CD8-positive, alpha-beta memory T cell (primary cell): ENCODE results near the gene DTX1. TPM values are rescaled to one million over a fixed set of nuclear protein-coding genes. Genes with fewer than 3 reads are reported as not detected.

Source experiments
- CTCF ChIA-PET: fragments of 350-600 bp; sonication (Branson Sonifier 250); formaldehyde crosslinking; loops from one replicate; lab custom pipeline; 2021; ENCODE audit warnings: antibody characterized with exemption; lab: Charles Lee
- POLR2A ChIA-PET: fragments of 350-600 bp; sonication (Branson Sonifier 250); formaldehyde crosslinking; loops from one replicate; lab custom pipeline; 2021; ENCODE audit warnings: antibody characterized with exemption; lab: Charles Lee
- DNase-seq, 5 donors: peaks; one replicate each; pipeline versions ENCODE4 v3.0.0 to v3.0.0-alpha.2; 2020 to 2022; ENCODE audit warnings: mixed read lengths in 1 of 5
- H3K27ac ChIP-seq: one replicate; pipeline ENCODE4 v1.7.0; 2013; ENCODE audit warnings: low read depth, mild to moderate bottlenecking, low read length, moderate library complexity
- H3K27me3 ChIP-seq: 2 replicates; pipeline ENCODE4 v1.7.0; 2013; ENCODE audit warnings: low read length, mild to moderate bottlenecking; ENCODE audit not compliant: insufficient read depth, poor library complexity, severe bottlenecking
- H3K36me3 ChIP-seq: 2 replicates; pipeline ENCODE4 v1.7.0; 2013; ENCODE audit warnings: mild to moderate bottlenecking, low read length, moderate library complexity; ENCODE audit not compliant: insufficient read depth
- H3K4me1 ChIP-seq: 2 replicates; pipeline ENCODE4 v1.7.0; 2013; ENCODE audit warnings: mild to moderate bottlenecking, low read length, moderate library complexity; ENCODE audit not compliant: insufficient read depth
- H3K4me3 ChIP-seq: 2 replicates; pipeline ENCODE4 v1.7.0; 2013; ENCODE audit warnings: mild to moderate bottlenecking, low read length
- H3K9me3 ChIP-seq: 2 replicates; pipeline ENCODE4 v1.7.0; 2013; ENCODE audit warnings: mild to moderate bottlenecking, low read length
- H3K27ac Mint-ChIP-seq, 8 donors: one replicate each; pipeline ENCODE4 v1.8.0; 2020 to 2021; ENCODE audit warnings: mixed read lengths in 8 of 8, mild to moderate bottlenecking in 6 of 8, inconsistent platforms in 3 of 8, moderate library complexity in 3 of 8
- H3K27me3 Mint-ChIP-seq, 2 donors: one replicate each; pipeline ENCODE4 v1.8.0; 2020 to 2021; ENCODE audit warnings: mixed read lengths in 2 of 2, mild to moderate bottlenecking in 1 of 2, moderate library complexity in 1 of 2
- H3K36me3 Mint-ChIP-seq, 3 donors: one replicate each; pipeline ENCODE4 v1.8.0; 2020 to 2021; ENCODE audit warnings: mixed read lengths in 3 of 3, inconsistent platforms in 1 of 3, mild to moderate bottlenecking in 1 of 3
- H3K4me1 Mint-ChIP-seq, 3 donors: one replicate each; pipeline ENCODE4 v1.8.0; 2020 to 2021; ENCODE audit warnings: mixed read lengths in 3 of 3, inconsistent platforms in 1 of 3, mild to moderate bottlenecking in 1 of 3
- H3K4me3 Mint-ChIP-seq, 7 donors: one replicate each; pipeline ENCODE4 v1.8.0; 2020 to 2021; ENCODE audit warnings: mixed read lengths in 7 of 7, mild to moderate bottlenecking in 6 of 7, moderate library complexity in 4 of 7, inconsistent platforms in 2 of 7
- H3K9me3 Mint-ChIP-seq, 5 donors: one replicate each; pipeline ENCODE4 v1.8.0; 2020 to 2022; ENCODE audit warnings: mixed read lengths in 5 of 5, mild to moderate bottlenecking in 3 of 5, moderate library complexity in 2 of 5, inconsistent platforms in 1 of 5
- polyA plus RNA-seq: library from polyadenylated mRNA; unstranded; fragments of 300-500 nt; fragmentation: Illumina TruSeq; gene quantifications from one replicate; pipeline ENCODE4 v1.2.3, GENCODE V29; 2021
- total RNA-seq, 2 experiments: library from RNA; stranded (reverse); gene quantifications; one replicate each; pipeline ENCODE4 v1.2.3, GENCODE V29; 2021

The DTX1 gene
- total and polyA plus RNA-seq, 3 experiments from 2014 or later: 0.98 to 2.2 (median 2.0) TPM

- Histone ChIP-seq H3K4me1 (no peaks in the 10 kb centered on the region), H3K36me3 (no peaks in the 10 kb centered on the region), H3K4me3 (no peak overlapping the region), H3K27me3 (no peaks in the 10 kb centered on the region), H3K27ac (no peak overlapping the region), H3K9me3 (no peaks in the 10 kb centered on the region)
- Mint-ChIP-seq H3K36me3 (no peaks in the 10 kb centered on the region), H3K4me3 (no peak overlapping the region), H3K9me3 (no peaks in the 10 kb centered on the region), H3K27me3 (no peaks in the 10 kb centered on the region), H3K27ac (peak overlapping the region in 1 of 8 donors; percentile 12), H3K4me1 (no peaks in the 10 kb centered on the region)
- DNase-seq: no peak
- ChIA-PET CTCF (no interaction called here), POLR2A (no interaction called here)
These were observed 72.5 kb downstream of the DTX1 start for GRCh38 chr12:113128802-113129663.

GRCh38 chr12:113129664-113130456 lies 73.3 kb downstream of the DTX1 start:
- H3K36me3 Mint-ChIP-seq: no peaks in the 10 kb centered on the region
- no peak overlapping the region for H3K27ac ChIP-seq
- no peak for DNase-seq
- no peak overlapping the region for H3K4me3 ChIP-seq
- H3K4me3 Mint-ChIP-seq: no peak overlapping the region
- peaks cover 0 to 1% (median 1%) of the 10 kb centered on the region in 3 donors for H3K4me1 Mint-ChIP-seq
- H3K4me1 ChIP-seq: peaks cover 1% of the 10 kb centered on the region
- H3K27me3 Mint-ChIP-seq: peaks cover 0 to 2% of the 10 kb centered on the region in 2 donors
- H3K9me3 ChIP-seq: no peaks in the 10 kb centered on the region
- no peaks in the 10 kb centered on the region for H3K27me3 ChIP-seq
- ChIA-PET CTCF (no interaction called here), POLR2A (no interaction called here)
- no peaks in the 10 kb centered on the region for H3K9me3 Mint-ChIP-seq
- peak overlapping the region in 1 of 8 donors; percentile 33 for H3K27ac Mint-ChIP-seq
- H3K36me3 ChIP-seq: no peaks in the 10 kb centered on the region

DNA sequence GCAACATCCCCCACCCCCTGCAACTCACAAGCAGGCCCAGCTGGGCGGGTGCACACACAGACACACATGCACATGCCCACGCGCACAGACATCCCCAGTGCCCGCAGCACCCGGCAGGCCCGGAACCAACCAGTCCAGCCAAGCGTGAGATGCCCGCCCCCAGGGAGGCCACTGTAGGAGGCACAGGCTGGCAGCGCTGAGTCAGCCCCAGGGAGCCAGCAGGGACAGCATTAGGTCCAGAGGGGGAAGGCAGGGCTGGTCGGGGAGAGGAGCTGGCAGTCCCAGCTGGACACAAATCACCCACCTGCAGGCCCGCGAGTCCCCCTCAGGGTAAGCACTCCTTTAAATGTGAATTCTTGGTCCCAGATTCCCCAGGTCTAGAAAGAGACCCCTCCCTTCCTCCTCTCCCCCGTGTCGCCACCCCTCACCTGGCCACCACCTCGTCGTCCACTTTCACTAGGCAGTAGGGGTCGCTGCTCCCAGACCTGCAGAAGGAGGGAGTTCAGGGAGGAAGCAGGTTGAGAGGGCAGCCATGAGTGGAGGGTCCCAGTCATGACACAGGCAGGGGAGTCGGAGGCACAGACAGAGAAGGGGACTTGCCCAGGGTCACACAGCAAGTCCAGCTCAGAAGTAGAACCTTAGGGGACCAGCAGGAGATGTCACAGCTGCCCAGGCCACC lies 74.1 kb downstream of the DTX1 start:
- DNase-seq: no peak
- ChIA-PET POLR2A (no interaction called here), CTCF (no interaction called here)
- Mint-ChIP-seq H3K27me3 (peaks cover 0 to 2% of the 10 kb centered on the region in 2 donors), H3K4me1 (peaks cover 0 to 8% (median 1%) of the 10 kb centered on the region in 3 donors), H3K27ac (no peak overlapping the region), H3K9me3 (no peaks in the 10 kb centered on the region), H3K36me3 (no peaks in the 10 kb centered on the region), H3K4me3 (no peak overlapping the region)
- Histone ChIP-seq H3K27me3 (no peaks in the 10 kb centered on the region), H3K4me1 (peaks cover 6% of the 10 kb centered on the region), H3K9me3 (no peaks in the 10 kb centered on the region), H3K36me3 (no peaks in the 10 kb centered on the region), H3K4me3 (no peak overlapping the region), H3K27ac (no peak overlapping the region)

DNA sequence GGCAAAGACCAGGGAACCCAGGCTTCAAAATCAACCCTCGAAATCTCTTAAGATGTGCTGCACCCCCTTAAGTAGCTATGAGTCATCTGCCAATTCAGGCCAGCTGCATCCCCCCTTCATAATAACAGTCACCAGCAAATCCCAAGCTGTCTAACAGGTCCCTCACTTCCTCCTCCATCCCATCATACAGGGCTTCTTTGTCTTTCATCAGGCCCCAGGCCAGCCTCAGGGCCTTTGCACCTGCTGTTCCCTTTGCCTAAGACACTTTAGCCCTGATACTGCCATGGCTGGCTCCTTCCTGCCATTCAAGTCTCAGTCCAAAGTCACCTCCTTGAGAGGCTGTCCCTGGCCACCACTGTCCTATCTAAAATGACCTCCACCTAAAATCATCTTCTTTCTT lies 75.0 kb downstream of the DTX1 start:
- POLR2A ChIA-PET: no interaction called here
- no peaks in the 10 kb centered on the region for H3K27me3 ChIP-seq
- H3K36me3 Mint-ChIP-seq: no peaks in the 10 kb centered on the region
- CTCF ChIA-PET: no interaction called here
- DNase-seq: no peak
- H3K27me3 Mint-ChIP-seq: peaks cover 2 to 8% of the 10 kb centered on the region in 2 donors
- H3K9me3 ChIP-seq: no peaks in the 10 kb centered on the region
- H3K36me3 ChIP-seq: no peaks in the 10 kb centered on the region
- H3K4me3 Mint-ChIP-seq: no peak overlapping the region
- no peak overlapping the region for H3K4me3 ChIP-seq
- peak overlapping the region in 3 of 8 donors; percentile 49 to 76 (median 59) for H3K27ac Mint-ChIP-seq
- no peaks in the 10 kb centered on the region for H3K9me3 Mint-ChIP-seq
- peaks cover 1 to 17% (median 9%) of the 10 kb centered on the region in 3 donors for H3K4me1 Mint-ChIP-seq
- no peak overlapping the region for H3K27ac ChIP-seq
- H3K4me1 ChIP-seq: peaks cover 11% of the 10 kb centered on the region

DNA sequence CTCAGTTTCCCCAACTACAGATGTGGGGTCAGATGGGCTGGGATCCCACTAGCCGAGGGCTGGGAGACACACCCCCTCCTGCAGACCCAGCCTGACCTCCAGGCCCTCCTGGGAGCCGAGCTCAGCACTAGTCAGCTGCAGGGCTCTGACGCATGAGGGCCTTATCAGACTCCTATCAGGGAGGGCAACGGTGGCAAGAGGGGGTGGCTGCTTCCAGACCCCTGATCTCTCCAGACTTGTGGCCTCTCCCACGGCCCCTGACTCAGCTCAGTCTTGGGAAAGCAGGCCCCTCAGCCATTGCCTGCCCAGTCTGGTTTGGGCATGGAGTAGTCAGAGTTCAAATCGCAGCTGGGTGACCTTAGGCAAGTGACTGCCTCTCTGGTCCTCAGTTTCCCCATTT lies 76.5 kb downstream of the DTX1 start:
- no peak overlapping the region for H3K4me3 ChIP-seq
- no peak for DNase-seq
- H3K4me3 Mint-ChIP-seq: no peak overlapping the region
- POLR2A ChIA-PET: no interaction called here
- CTCF ChIA-PET: interaction anchor here (1.7 kb wide), 1 partner anchor 41 kb away, joined by 4 read pairs; no protein-coding TSS in a partner anchor
- no peaks in the 10 kb centered on the region for H3K9me3 ChIP-seq
- H3K36me3 ChIP-seq: no peaks in the 10 kb centered on the region
- no peaks in the 10 kb centered on the region for H3K27me3 ChIP-seq
- H3K4me1 Mint-ChIP-seq: peaks cover 3 to 21% (median 12%) of the 10 kb centered on the region in 3 donors
- H3K36me3 Mint-ChIP-seq: no peaks in the 10 kb centered on the region
- H3K4me1 ChIP-seq: peaks cover 14% of the 10 kb centered on the region
- peak overlapping the region in 1 of 8 donors; percentile 60 for H3K27ac Mint-ChIP-seq
- H3K27ac ChIP-seq: no peak overlapping the region
- H3K27me3 Mint-ChIP-seq: peaks cover 4 to 15% of the 10 kb centered on the region in 2 donors
- H3K9me3 Mint-ChIP-seq: no peaks in the 10 kb centered on the region

GRCh38 chr12:113133666-113134065 lies 77.1 kb downstream of the DTX1 start:
- Histone ChIP-seq H3K27me3 (no peaks in the 10 kb centered on the region), H3K4me1 (peaks cover 14% of the 10 kb centered on the region), H3K9me3 (no peaks in the 10 kb centered on the region), H3K36me3 (no peaks in the 10 kb centered on the region), H3K4me3 (no peak overlapping the region), H3K27ac (no peak overlapping the region)
- Mint-ChIP-seq H3K9me3 (no peaks in the 10 kb centered on the region), H3K27me3 (peaks cover 6 to 19% of the 10 kb centered on the region in 2 donors), H3K4me1 (peaks cover 3 to 21% (median 12%) of the 10 kb centered on the region in 3 donors), H3K4me3 (peak overlapping the region in 1 of 7 donors; percentile 27), H3K27ac (no peak overlapping the region), H3K36me3 (no peaks in the 10 kb centered on the region)
- CTCF ChIA-PET: interaction anchor here (1.1 to 1.7 kb wide), 3 partner anchors 19 to 85 kb away, joined by 3 to 4 read pairs (median 3); no protein-coding TSS in a partner anchor
- POLR2A ChIA-PET: no interaction called here
- DNase-seq: no peak

- Mint-ChIP-seq H3K27me3 (peaks cover 6 to 19% of the 10 kb centered on the region in 2 donors), H3K9me3 (no peaks in the 10 kb centered on the region), H3K27ac (no peak overlapping the region), H3K4me1 (peaks cover 3 to 21% (median 12%) of the 10 kb centered on the region in 3 donors), H3K36me3 (no peaks in the 10 kb centered on the region), H3K4me3 (peak overlapping the region in 1 of 7 donors; percentile 27)
- H3K4me3 ChIP-seq: no peak overlapping the region
- POLR2A ChIA-PET: no interaction called here
- no peaks in the 10 kb centered on the region for H3K27me3 ChIP-seq
- H3K4me1 ChIP-seq: peaks cover 14% of the 10 kb centered on the region
- no peak overlapping the region for H3K27ac ChIP-seq
- no peaks in the 10 kb centered on the region for H3K9me3 ChIP-seq
- DNase-seq: no peak
- no peaks in the 10 kb centered on the region for H3K36me3 ChIP-seq
- CTCF ChIA-PET: interaction anchor here (1.1 to 1.7 kb wide), 3 partner anchors 20 to 86 kb away, joined by 3 to 4 read pairs (median 3); no protein-coding TSS in a partner anchor
These were observed 77.5 kb downstream of the DTX1 start for GRCh38 chr12:113134071-113134470.
